Gastrocnemius medialis (tissue), 4 donors: Measurements from ENCODE around the gene CPZ.

Experiments used
- POLR2A ChIP-seq, 2 donors: fragments of 450-650 bp; IDR thresholded peaks; one replicate each; pipeline ENCODE4 v1.6.1; 2017; ENCODE audit warnings: antibody characterized with exemption in 2 of 2, mild to moderate bottlenecking in 2 of 2, moderate library complexity in 2 of 2
- TF ChIP-seq, protein P1 (sequence below), 5 experiments: fragments of 450-650 bp in 3 of 5; fragments of 200-600 bp in 2 of 5; sonication (generic) in 2 of 5; IDR thresholded peaks in 4 of 5; conservative IDR thresholded peaks in 1 of 5; 1 replicate in 4 of 5; 2 replicates in 1 of 5; pipeline ENCODE4 v1.5.1; 2016 to 2019; ENCODE audit warnings: antibody characterized with exemption in 5 of 5, mild to moderate bottlenecking in 3 of 5, moderate library complexity in 3 of 5

DNA sequence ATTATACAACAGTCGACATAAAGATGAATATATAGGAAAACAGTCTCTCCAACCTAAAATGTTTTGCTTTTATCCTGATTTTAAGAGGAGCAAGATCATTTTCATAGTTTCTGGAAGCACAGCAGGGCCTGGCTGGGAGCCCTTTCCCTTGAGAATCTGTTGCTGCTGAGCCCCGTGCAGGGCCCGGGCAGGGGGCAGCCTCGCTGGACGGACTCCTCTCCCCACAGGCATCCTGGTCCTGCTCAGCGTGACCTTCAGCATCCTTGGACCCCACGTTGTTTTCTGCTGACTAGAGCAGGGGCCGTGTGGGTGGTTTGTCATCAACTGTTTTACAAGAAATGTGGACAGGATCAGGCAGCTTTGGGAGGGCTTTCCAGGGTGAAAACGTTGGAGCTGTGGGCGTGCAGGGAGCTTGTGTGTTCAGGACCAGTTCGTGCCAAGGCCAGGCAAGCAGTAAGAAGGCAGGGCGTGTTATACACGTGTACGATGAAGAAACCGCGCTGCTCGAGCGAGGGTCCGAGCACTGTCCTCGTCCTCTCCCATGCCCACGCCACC, 25.0 kb downstream of the CPZ start:
- TF ChIP-seq, protein P1, sequence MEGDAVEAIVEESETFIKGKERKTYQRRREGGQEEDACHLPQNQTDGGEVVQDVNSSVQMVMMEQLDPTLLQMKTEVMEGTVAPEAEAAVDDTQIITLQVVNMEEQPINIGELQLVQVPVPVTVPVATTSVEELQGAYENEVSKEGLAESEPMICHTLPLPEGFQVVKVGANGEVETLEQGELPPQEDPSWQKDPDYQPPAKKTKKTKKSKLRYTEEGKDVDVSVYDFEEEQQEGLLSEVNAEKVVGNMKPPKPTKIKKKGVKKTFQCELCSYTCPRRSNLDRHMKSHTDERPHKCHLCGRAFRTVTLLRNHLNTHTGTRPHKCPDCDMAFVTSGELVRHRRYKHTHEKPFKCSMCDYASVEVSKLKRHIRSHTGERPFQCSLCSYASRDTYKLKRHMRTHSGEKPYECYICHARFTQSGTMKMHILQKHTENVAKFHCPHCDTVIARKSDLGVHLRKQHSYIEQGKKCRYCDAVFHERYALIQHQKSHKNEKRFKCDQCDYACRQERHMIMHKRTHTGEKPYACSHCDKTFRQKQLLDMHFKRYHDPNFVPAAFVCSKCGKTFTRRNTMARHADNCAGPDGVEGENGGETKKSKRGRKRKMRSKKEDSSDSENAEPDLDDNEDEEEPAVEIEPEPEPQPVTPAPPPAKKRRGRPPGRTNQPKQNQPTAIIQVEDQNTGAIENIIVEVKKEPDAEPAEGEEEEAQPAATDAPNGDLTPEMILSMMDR (IDR thresholded peaks at IDR 0.05 in 4 of 5, conservative IDR thresholded peaks at IDR 0.05 in 1 of 5) = no peak
- no peak for TF ChIP-seq POLR2A (IDR thresholded peaks at IDR 0.05)
